MM.1S (cell line): ENCODE measurements around the gene MRPS6.

Source experiments
- DNase-seq: peaks from one replicate; pipeline ENCODE4 v3.0.0-alpha.2; 2015
- H2AFZ ChIP-seq: fragments of 300-600 bp; sonication (generic); 2 replicates; pipeline ENCODE4 v1.6.0; 2016; ENCODE audit warnings: antibody characterized with exemption, low read length
- H3F3A ChIP-seq: fragments of 300-600 bp; sonication (generic); 2 replicates; pipeline ENCODE4 v1.6.1; 2016; ENCODE audit warnings: mild to moderate bottlenecking, antibody characterized with exemption, low read length, moderate library complexity, mixed read lengths; ENCODE audit not compliant: insufficient read depth
- H3K27ac ChIP-seq: fragments of 300-600 bp; sonication (generic); 2 replicates; pipeline ENCODE4 v1.5.1; 2016; ENCODE audit warnings: mild to moderate bottlenecking, low read length
- H3K27me3 ChIP-seq: fragments of 300-600 bp; sonication (generic); replicated peaks from 2 replicates; pipeline ENCODE4 v1.6.0; 2016; ENCODE audit warnings: low read length; ENCODE audit not compliant: insufficient read depth
- H3K36me3 ChIP-seq: fragments of 300-600 bp; sonication (generic); replicated peaks from 2 replicates; pipeline ENCODE4 v1.6.1; 2016; ENCODE audit warnings: mild to moderate bottlenecking, low read length, mixed read lengths; ENCODE audit not compliant: insufficient read depth
- H3K4me1 ChIP-seq: fragments of 300-600 bp; sonication (generic); 2 replicates; pipeline ENCODE4 v1.6.1; 2016; ENCODE audit warnings: low read length, mixed read lengths
- H3K4me2 ChIP-seq: fragments of 300-600 bp; sonication (generic); 2 replicates; pipeline ENCODE4 v1.6.0; 2016; ENCODE audit warnings: low read depth, low read length
- H3K4me3 ChIP-seq: fragments of 300-600 bp; sonication (generic); 2 replicates; pipeline ENCODE4 v1.5.1; 2016; ENCODE audit warnings: low read length, mixed read lengths
- H3K79me2 ChIP-seq: fragments of 300-600 bp; sonication (generic); 2 replicates; pipeline ENCODE4 v1.6.1; 2016; ENCODE audit warnings: mixed run types, low read length, mixed read lengths
- H3K9ac ChIP-seq: fragments of 300-600 bp; sonication (generic); 2 replicates; pipeline ENCODE4 v1.6.1; 2016; ENCODE audit warnings: low read length, mixed read lengths
- H3K9me2 ChIP-seq: fragments of 300-600 bp; sonication (generic); replicated peaks from 2 replicates; pipeline ENCODE4 v1.6.1; 2016; ENCODE audit warnings: mild to moderate bottlenecking, low read length, mixed read lengths; ENCODE audit not compliant: insufficient read depth
- H3K9me3 ChIP-seq: fragments of 300-600 bp; sonication (generic); replicated peaks from 2 replicates; pipeline ENCODE4 v1.6.1; 2016; ENCODE audit warnings: mild to moderate bottlenecking, low read length, mixed read lengths; ENCODE audit not compliant: insufficient read depth
- H4K20me1 ChIP-seq: fragments of 300-600 bp; sonication (generic); 2 replicates; pipeline ENCODE4 v1.6.1; 2016; ENCODE audit warnings: mild to moderate bottlenecking, low read length, moderate library complexity, mixed read lengths; ENCODE audit not compliant: insufficient read depth
- EZH2 ChIP-seq: fragments of 300-600 bp; sonication (generic); optimal IDR thresholded peaks from 2 replicates; pipeline ENCODE3; 2017; ENCODE audit warnings: low read depth, mild to moderate bottlenecking, antibody characterized with exemption, low read length, mixed read lengths
- EZH2phosphoT487 ChIP-seq: fragments of 300-600 bp; sonication (generic); IDR thresholded peaks from 2 replicates; pipeline ENCODE4 v1.6.1; 2018; ENCODE audit warnings: antibody characterized with exemption, low read length
- TF ChIP-seq, protein P1 (sequence below): fragments of 300-600 bp; sonication (generic); IDR thresholded peaks from 2 replicates; pipeline ENCODE4 v1.5.1; 2016; ENCODE audit warnings: antibody characterized with exemption, low read length, mixed read lengths

Gene MRPS6

GRCh38 chr21:34185026-34185750, 111.8 kb downstream of the MRPS6 start:
- Histone ChIP-seq H3K79me2 (no peaks in the 10 kb centered on the region), H3K27ac (no peak overlapping the region), H3F3A (no peaks in the 10 kb centered on the region), H3K4me3 (no peak overlapping the region), H3K9me2 (no peaks in the 10 kb centered on the region), H3K27me3 (no peaks in the 10 kb centered on the region), H3K36me3 (no peaks in the 10 kb centered on the region), H3K9me3 (no peaks in the 10 kb centered on the region), H3K4me1 (no peaks in the 10 kb centered on the region), H3K4me2 (no peak overlapping the region), H4K20me1 (no peaks in the 10 kb centered on the region), H2AFZ (no peak overlapping the region), H3K9ac (no peak overlapping the region)
- no peak for DNase-seq
- TF ChIP-seq EZH2phosphoT487 (no peak), EZH2 (no peak)
- TF ChIP-seq, protein P1, sequence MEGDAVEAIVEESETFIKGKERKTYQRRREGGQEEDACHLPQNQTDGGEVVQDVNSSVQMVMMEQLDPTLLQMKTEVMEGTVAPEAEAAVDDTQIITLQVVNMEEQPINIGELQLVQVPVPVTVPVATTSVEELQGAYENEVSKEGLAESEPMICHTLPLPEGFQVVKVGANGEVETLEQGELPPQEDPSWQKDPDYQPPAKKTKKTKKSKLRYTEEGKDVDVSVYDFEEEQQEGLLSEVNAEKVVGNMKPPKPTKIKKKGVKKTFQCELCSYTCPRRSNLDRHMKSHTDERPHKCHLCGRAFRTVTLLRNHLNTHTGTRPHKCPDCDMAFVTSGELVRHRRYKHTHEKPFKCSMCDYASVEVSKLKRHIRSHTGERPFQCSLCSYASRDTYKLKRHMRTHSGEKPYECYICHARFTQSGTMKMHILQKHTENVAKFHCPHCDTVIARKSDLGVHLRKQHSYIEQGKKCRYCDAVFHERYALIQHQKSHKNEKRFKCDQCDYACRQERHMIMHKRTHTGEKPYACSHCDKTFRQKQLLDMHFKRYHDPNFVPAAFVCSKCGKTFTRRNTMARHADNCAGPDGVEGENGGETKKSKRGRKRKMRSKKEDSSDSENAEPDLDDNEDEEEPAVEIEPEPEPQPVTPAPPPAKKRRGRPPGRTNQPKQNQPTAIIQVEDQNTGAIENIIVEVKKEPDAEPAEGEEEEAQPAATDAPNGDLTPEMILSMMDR: no peak

DNA sequence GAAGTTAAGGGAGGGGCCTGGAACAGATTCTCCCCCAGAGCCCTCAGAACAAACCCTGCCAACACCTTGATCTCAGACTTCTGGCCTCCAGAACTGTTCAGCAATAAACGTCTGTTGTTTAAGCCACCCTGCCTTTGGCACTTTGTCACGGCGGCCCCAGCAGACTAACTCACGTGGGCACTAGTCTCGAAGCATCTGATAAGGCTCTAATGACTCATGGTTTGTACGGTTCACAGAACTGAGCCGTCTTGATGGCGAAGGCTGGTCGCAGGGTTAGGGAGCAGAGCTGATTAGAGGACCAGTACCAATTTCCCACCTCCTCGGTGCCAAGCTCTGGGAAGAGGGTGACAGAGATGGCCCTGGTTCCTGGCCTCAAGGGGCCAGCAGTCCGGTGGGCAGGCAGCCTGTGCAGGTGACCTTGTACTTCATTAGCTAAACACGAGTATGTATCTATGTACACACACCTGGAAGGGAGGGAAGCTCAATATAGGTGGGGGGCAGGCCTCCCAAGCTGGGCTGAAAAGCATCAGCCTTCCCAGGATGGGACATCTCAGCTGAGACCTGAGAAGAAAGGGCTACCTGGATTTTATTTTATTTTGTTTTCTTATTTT, 112.8 kb downstream of the MRPS6 start:
- no peak overlapping the region for H3K27ac ChIP-seq
- H3K4me1 ChIP-seq: no peaks in the 10 kb centered on the region
- H3K79me2 ChIP-seq: no peaks in the 10 kb centered on the region
- H3K4me2 ChIP-seq: no peak overlapping the region
- H3K4me3 ChIP-seq: no peak overlapping the region
- no peaks in the 10 kb centered on the region for H3K9me3 ChIP-seq
- no peaks in the 10 kb centered on the region for H3F3A ChIP-seq
- no peaks in the 10 kb centered on the region for H3K27me3 ChIP-seq
- no peak for DNase-seq
- H3K9me2 ChIP-seq: no peaks in the 10 kb centered on the region
- H4K20me1 ChIP-seq: no peaks in the 10 kb centered on the region
- no peak overlapping the region for H3K9ac ChIP-seq
- TF ChIP-seq, protein P1: no peak
- TF ChIP-seq EZH2: no peak
- TF ChIP-seq EZH2phosphoT487: no peak
- H3K36me3 ChIP-seq: no peaks in the 10 kb centered on the region
- H2AFZ ChIP-seq: no peak overlapping the region

GRCh38 chr21:34187935-34188334, 114.6 kb downstream of the MRPS6 start:
- TF ChIP-seq, protein P1: no peak
- TF ChIP-seq EZH2phosphoT487 (no peak), EZH2 (no peak)
- H3K4me2 ChIP-seq: no peak overlapping the region
- no peak for DNase-seq
- H3K27me3 ChIP-seq: no peaks in the 10 kb centered on the region
- no peak overlapping the region for H3K4me3 ChIP-seq
- H3K9ac ChIP-seq: no peak overlapping the region
- no peaks in the 10 kb centered on the region for H4K20me1 ChIP-seq
- H3F3A ChIP-seq: no peaks in the 10 kb centered on the region
- no peaks in the 10 kb centered on the region for H3K36me3 ChIP-seq
- H3K4me1 ChIP-seq: no peaks in the 10 kb centered on the region
- no peak overlapping the region for H3K27ac ChIP-seq
- no peaks in the 10 kb centered on the region for H3K79me2 ChIP-seq
- H2AFZ ChIP-seq: no peak overlapping the region
- no peaks in the 10 kb centered on the region for H3K9me2 ChIP-seq
- H3K9me3 ChIP-seq: no peaks in the 10 kb centered on the region
